NT2/D1 (cell line): ENCODE measurements around the gene ELL2.

ENCODE experiments used
- DNase-seq: peaks from one replicate; pipeline ENCODE4 v3.0.0-alpha.2; 2011; ENCODE audit warnings: low read depth, low spot score
- H3K27me3 ChIP-seq: 2 replicates; pipeline ENCODE4 v1.6.0; 2011; ENCODE audit warnings: mild to moderate bottlenecking; ENCODE audit not compliant: insufficient read length, insufficient read depth
- H3K36me3 ChIP-seq: 2 replicates; pipeline ENCODE4 v1.6.1; 2011; ENCODE audit warnings: mild to moderate bottlenecking, low read length, mixed read lengths; ENCODE audit not compliant: insufficient read depth, insufficient read length
- H3K4me1 ChIP-seq: 2 replicates; pipeline ENCODE4 v1.5.1; 2011; ENCODE audit not compliant: insufficient read depth, insufficient read length
- H3K4me3 ChIP-seq: 2 replicates; pipeline ENCODE4 v1.5.1; 2011; ENCODE audit warnings: low read depth; ENCODE audit not compliant: insufficient read length
- H3K9ac ChIP-seq: 2 replicates; pipeline ENCODE4 v1.6.0; 2011; ENCODE audit warnings: low read depth; ENCODE audit not compliant: insufficient read length
- H3K9me3 ChIP-seq: 2 replicates; pipeline ENCODE4 v1.5.1; 2011; ENCODE audit warnings: mild to moderate bottlenecking, low read length; ENCODE audit not compliant: insufficient read depth
- SUZ12 ChIP-seq: IDR thresholded peaks from 2 replicates; pipeline ENCODE4 v1.6.1; 2011; ENCODE audit not compliant: insufficient read length, insufficient read depth; ENCODE audit errors: extremely low read depth
- YY1 ChIP-seq: IDR thresholded peaks from 2 replicates; pipeline ENCODE4 v1.6.1; 2011; ENCODE audit not compliant: insufficient read length, insufficient read depth
- ZNF274 ChIP-seq: IDR thresholded peaks from 2 replicates; pipeline ENCODE4 v1.6.1; 2011; ENCODE audit warnings: mild to moderate bottlenecking, low read depth, low read length

Gene ELL2

DNA sequence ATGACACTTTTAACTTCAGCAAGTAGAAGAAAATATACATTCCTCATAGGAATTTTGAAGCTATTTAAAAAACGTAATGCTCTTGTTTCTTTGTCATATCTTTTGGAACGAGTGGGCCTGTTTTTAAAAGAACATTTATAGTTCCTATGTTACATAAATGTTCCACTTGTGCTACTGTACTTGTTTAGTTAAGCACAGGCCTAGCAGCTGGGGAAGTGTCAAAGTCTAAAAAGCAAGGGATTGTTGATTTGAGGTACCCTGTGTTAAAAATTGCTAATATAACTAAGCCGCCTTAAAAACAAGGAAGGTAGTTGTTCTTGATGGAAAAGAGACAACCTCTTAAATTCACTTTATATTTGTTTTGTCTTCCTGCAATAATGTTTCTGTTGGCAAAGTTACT lies 27.2 kb upstream of the ELL2 start:
- Histone ChIP-seq H3K9me3 (no peaks in the 10 kb centered on the region), H3K4me3 (no peak overlapping the region), H3K27me3 (no peaks in the 10 kb centered on the region), H3K9ac (no peak overlapping the region), H3K36me3 (no peaks in the 10 kb centered on the region), H3K4me1 (no peaks in the 10 kb centered on the region)
- no peak for DNase-seq
- TF ChIP-seq SUZ12 = no peak
- TF ChIP-seq YY1 = no peak
- TF ChIP-seq ZNF274 = no peak

DNA sequence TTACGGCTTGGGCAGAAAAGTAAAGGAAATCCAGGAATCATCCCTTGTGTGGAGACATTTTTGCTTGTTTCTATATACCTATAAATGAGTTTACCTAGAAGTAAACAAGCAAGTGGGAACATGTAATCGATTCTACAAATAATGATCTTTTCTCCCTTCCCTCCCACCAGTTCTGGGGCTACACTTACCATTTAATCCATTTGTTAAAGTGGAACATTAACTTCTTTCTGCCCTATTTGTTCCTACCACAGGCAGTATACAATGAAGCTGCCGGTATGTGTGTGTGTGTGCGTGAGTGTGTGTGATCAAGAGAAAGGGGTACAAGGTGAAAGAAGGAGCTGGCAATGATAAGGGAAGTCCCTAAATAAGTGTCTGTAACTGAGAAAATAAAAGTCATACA lies 26.4 kb upstream of the ELL2 start:
- no peak for DNase-seq
- Histone ChIP-seq H3K9ac (no peak overlapping the region), H3K4me1 (no peaks in the 10 kb centered on the region), H3K36me3 (no peaks in the 10 kb centered on the region), H3K9me3 (no peaks in the 10 kb centered on the region), H3K27me3 (no peaks in the 10 kb centered on the region), H3K4me3 (no peak overlapping the region)
- no peak for TF ChIP-seq ZNF274
- no peak for TF ChIP-seq YY1
- no peak for TF ChIP-seq SUZ12

DNA sequence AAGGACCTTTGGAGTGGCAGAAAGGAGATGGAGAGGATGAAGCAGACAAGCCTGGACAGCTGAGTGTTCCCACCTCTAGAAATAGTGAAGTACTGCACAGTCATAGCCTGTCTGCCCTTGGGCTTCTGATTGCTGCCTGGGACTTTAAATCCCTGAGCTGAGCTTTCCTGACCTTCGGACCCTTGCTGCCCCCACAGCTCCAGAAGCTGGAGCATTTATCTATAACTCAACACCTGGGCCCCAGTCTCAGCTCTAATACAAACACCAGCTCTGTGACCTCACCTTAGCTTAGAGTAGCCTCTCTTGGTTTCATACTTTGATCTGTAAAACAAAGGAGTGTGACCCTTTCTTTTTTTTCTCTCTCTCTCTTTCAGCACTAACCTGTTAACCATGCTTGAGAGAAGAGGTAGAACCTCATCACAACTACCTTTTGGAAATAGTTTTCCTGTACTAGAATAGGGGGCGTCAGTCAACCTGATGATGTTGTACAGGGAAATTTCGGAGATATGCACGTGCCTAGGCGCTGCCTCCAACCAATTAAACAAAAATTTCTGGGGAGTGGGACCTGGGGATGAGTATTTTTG lies 25.4 kb upstream of the ELL2 start:
- Histone ChIP-seq H3K9ac (no peak overlapping the region), H3K9me3 (no peaks in the 10 kb centered on the region), H3K27me3 (no peaks in the 10 kb centered on the region), H3K4me1 (no peaks in the 10 kb centered on the region), H3K4me3 (no peak overlapping the region), H3K36me3 (no peaks in the 10 kb centered on the region)
- TF ChIP-seq ZNF274 (no peak), SUZ12 (no peak), YY1 (no peak)
- no peak for DNase-seq

DNA sequence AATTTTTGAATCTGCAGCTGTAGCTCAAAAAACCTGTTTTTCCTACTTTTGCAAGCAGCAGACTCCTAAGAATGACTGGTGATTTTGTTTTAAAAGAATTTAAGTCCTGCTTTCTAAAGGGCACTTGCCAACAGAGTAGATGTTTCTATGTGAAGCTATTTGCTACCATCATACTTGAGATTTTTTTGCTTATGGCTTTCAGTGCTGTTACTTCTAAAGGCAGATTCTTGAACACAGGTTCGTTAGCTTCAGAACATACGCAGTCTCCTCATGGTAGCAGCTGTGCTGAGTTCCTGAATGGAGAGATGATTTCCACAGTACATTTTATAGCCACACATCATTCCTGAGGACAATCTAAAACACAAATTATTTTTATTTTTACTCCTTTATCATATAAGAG lies 24.4 kb upstream of the ELL2 start:
- Histone ChIP-seq H3K9me3 (no peaks in the 10 kb centered on the region), H3K4me1 (no peaks in the 10 kb centered on the region), H3K27me3 (no peaks in the 10 kb centered on the region), H3K9ac (no peak overlapping the region), H3K4me3 (no peak overlapping the region), H3K36me3 (no peaks in the 10 kb centered on the region)
- DNase-seq = no peak
- TF ChIP-seq ZNF274 = no peak
- no peak for TF ChIP-seq SUZ12
- TF ChIP-seq YY1 = no peak

DNA sequence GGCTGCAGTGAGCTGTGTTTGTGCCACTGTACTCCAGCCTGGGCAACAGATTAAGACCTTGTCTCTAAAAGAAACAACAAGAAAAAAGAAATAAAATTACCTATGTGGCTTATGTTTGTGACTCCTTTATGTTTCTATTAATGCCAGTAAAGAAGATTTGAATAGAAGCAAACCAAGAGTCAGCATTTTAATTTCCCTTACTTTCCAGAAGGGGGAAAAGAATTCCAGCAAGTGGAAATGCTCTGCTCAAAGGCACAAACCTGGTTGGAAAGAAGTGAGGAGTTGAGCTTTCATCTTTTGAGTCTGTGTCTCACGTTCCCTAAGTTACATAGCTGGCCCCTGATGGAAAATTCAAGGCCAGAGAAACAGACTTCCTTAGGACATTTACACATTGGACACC lies 23.6 kb upstream of the ELL2 start:
- Histone ChIP-seq H3K4me3 (no peak overlapping the region), H3K9ac (no peak overlapping the region), H3K27me3 (no peaks in the 10 kb centered on the region), H3K36me3 (no peaks in the 10 kb centered on the region), H3K4me1 (no peaks in the 10 kb centered on the region), H3K9me3 (no peaks in the 10 kb centered on the region)
- DNase-seq = no peak
- TF ChIP-seq SUZ12 (no peak), ZNF274 (no peak), YY1 (no peak)

DNA sequence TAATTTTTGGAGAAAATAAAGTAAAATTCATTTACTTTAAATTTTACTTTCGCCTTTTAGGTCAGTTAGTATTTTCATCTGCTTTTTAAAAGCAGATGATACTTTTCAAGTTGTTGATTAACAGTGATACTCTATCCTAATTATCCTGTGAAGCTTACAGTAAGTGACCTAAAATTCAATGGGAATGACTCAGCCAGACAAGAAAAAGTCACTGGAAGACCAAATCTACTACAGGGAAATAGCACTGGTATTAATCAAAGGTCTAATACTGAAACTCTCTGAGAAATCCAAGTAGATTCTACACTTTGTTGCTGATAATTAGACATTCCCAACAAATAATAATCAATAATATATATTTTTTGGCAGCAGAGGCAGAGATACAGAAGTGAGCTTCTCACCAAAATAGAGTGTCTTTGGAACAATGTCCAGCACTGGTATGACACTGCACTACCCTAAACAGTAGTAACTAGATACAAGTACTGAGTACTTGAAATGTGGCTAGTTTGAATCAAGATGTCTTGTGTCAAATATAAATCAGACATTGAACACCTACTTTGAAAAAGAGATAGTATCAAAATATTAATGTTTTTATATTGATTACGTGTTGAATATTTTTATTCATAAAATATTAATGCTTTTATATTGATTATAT lies 22.8 kb upstream of the ELL2 start:
- TF ChIP-seq SUZ12 (no peak), ZNF274 (no peak), YY1 (no peak)
- Histone ChIP-seq H3K4me1 (no peaks in the 10 kb centered on the region), H3K9me3 (no peaks in the 10 kb centered on the region), H3K36me3 (no peaks in the 10 kb centered on the region), H3K4me3 (no peak overlapping the region), H3K27me3 (no peaks in the 10 kb centered on the region), H3K9ac (no peak overlapping the region)
- no peak for DNase-seq

DNA sequence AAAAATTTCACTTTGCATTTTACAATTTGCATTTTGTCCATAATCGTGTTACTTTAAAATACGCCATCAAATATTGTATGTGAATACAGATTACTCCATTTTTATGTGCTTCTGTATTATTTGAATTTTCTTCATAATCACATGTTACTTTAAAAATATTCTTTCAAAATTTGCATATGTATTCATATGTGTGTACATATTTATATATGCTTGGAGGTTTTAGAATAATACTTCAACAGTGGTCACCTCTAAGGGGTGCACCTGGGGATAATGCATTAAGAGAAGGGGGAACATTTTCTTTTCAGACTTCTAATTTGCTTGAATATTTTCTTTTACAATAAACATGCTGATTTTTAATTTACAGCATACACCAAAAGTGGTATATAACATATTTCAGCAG lies 21.9 kb upstream of the ELL2 start:
- Histone ChIP-seq H3K4me3 (no peak overlapping the region), H3K36me3 (no peaks in the 10 kb centered on the region), H3K27me3 (no peaks in the 10 kb centered on the region), H3K9ac (no peak overlapping the region), H3K9me3 (no peaks in the 10 kb centered on the region), H3K4me1 (no peaks in the 10 kb centered on the region)
- no peak for DNase-seq
- TF ChIP-seq ZNF274 = no peak
